Left hindlimb (tissue), 1 donor: ENCODE results near the gene RAC3.

Experiments used
- DNase-seq: peaks from one replicate; pipeline ENCODE4 v3.0.0-alpha.2; 2018

Gene RAC3

GRCh38 chr17:82013772-82014321, 17.6 kb upstream of the RAC3 start:
- DNase-seq, result no peak

GRCh38 chr17:82014432-82014831, 17.0 kb upstream of the RAC3 start:
- DNase-seq, result no peak

- DNase-seq, result no peak
These were observed 16.5 kb upstream of the RAC3 start for GRCh38 chr17:82014971-82015310.

- DNase-seq, result no peak
These were observed 16.0 kb upstream of the RAC3 start for GRCh38 chr17:82015311-82015971.

- no peak for DNase-seq
These were observed 15.2 kb upstream of the RAC3 start for GRCh38 chr17:82016061-82016874.

GRCh38 chr17:82016875-82017459, 14.5 kb upstream of the RAC3 start:
- DNase-seq, result no peak

GRCh38 chr17:82017612-82018151, 13.8 kb upstream of the RAC3 start:
- DNase-seq, result no peak

GRCh38 chr17:82018152-82018988, 13.1 kb upstream of the RAC3 start:
- DNase-seq, result no peak

- DNase-seq, result no peak
These were observed 12.3 kb upstream of the RAC3 start for GRCh38 chr17:82018989-82019689.

GRCh38 chr17:82019690-82020571, 11.5 kb upstream of the RAC3 start:
- DNase-seq, result no peak

- no peak for DNase-seq
These were observed 10.8 kb upstream of the RAC3 start for GRCh38 chr17:82020572-82021106.

- peak; percentile 76 for DNase-seq
These were observed 10.2 kb upstream of the RAC3 start for GRCh38 chr17:82021107-82021899.

GRCh38 chr17:82021900-82022309, 9.6 kb upstream of the RAC3 start:
- DNase-seq, result no peak

GRCh38 chr17:82022310-82022980, 9.0 kb upstream of the RAC3 start, which contains the start of gene CENPX:
Gene CENPX, minus strand, starts transcription at chr17:82022878. Its CDS starts 17 bp downstream, at chr17:82022861.
- DNase-seq, result no peak

GRCh38 chr17:82022981-82023446, 8.5 kb upstream of the RAC3 start, which contains the start of gene LRRC45:
Gene LRRC45, plus strand, starts transcription at chr17:82023305. Its CDS starts 339 bp downstream, at chr17:82023644.
- DNase-seq, result peak; percentile 100

- DNase-seq, result no peak
These were observed 7.8 kb upstream of the RAC3 start for GRCh38 chr17:82023447-82024241.

GRCh38 chr17:82024859-82025258, 6.6 kb upstream of the RAC3 start:
- DNase-seq, result no peak
